ENCODE data around the gene NTMT2. TPM values are rescaled to one million over a fixed set of nuclear protein-coding genes. Genes with fewer than 3 reads are reported as not detected.
A peak's percentile ranks its signal among the peaks of the same experiment; 100 is the strongest.

The NTMT2 gene
- total RNA-seq, 1 donor from 2014 or later = not detected

GRCh38 chr1:170175484-170175883, 29.7 kb downstream of the NTMT2 start:
- Histone ChIP-seq H3K36me3 (ENCODE audit: control insufficient read depth, insufficient read depth, low read length) (no peaks in the 10 kb centered on the region), H3K4me3 (ENCODE audit: low read depth, low read length) (no peak overlapping the region), H3K27me3 (ENCODE audit: control insufficient read depth, insufficient read depth, low read length) (no peaks in the 10 kb centered on the region)
- FAIRE-seq = no peak
- TF ChIP-seq CTCF (IDR thresholded peaks at IDR 0.05; ENCODE audit: insufficient read depth, low read length, severe bottlenecking) = no peak
- DNase-seq (ENCODE audit: low read depth) = no peak

- no peak overlapping the region for H3K4me3 ChIP-seq (ENCODE audit: low read depth, low read length)
- no peaks in the 10 kb centered on the region for H3K36me3 ChIP-seq (ENCODE audit: control insufficient read depth, insufficient read depth, low read length)
- FAIRE-seq = no peak
- H3K27me3 ChIP-seq (ENCODE audit: control insufficient read depth, insufficient read depth, low read length) = no peaks in the 10 kb centered on the region
- no peak for TF ChIP-seq CTCF (IDR thresholded peaks at IDR 0.05; ENCODE audit: insufficient read depth, low read length, severe bottlenecking)
- DNase-seq (ENCODE audit: low read depth) = no peak
Measured at GRCh38 chr1:170176772-170177171, 31.0 kb downstream of the NTMT2 start.

- Histone ChIP-seq H3K36me3 (ENCODE audit: control insufficient read depth, insufficient read depth, low read length) (no peaks in the 10 kb centered on the region), H3K4me3 (ENCODE audit: low read depth, low read length) (no peak overlapping the region), H3K27me3 (ENCODE audit: control insufficient read depth, insufficient read depth, low read length) (no peaks in the 10 kb centered on the region)
- FAIRE-seq = peak; percentile 23
- TF ChIP-seq CTCF (IDR thresholded peaks at IDR 0.05; ENCODE audit: insufficient read depth, low read length, severe bottlenecking) = no peak
- DNase-seq (ENCODE audit: low read depth) = no peak
Measured at GRCh38 chr1:170182442-170182841, 36.7 kb downstream of the NTMT2 start.

GRCh38 chr1:170192546-170192945, 46.8 kb downstream of the NTMT2 start:
- Histone ChIP-seq H3K4me3 (ENCODE audit: low read depth, low read length) (no peak overlapping the region), H3K27me3 (ENCODE audit: control insufficient read depth, insufficient read depth, low read length) (no peaks in the 10 kb centered on the region), H3K36me3 (ENCODE audit: control insufficient read depth, insufficient read depth, low read length) (no peaks in the 10 kb centered on the region)
- DNase-seq (ENCODE audit: low read depth) (no peak), FAIRE-seq (no peak)
- no peak for TF ChIP-seq CTCF (IDR thresholded peaks at IDR 0.05; ENCODE audit: insufficient read depth, low read length, severe bottlenecking)

DNA sequence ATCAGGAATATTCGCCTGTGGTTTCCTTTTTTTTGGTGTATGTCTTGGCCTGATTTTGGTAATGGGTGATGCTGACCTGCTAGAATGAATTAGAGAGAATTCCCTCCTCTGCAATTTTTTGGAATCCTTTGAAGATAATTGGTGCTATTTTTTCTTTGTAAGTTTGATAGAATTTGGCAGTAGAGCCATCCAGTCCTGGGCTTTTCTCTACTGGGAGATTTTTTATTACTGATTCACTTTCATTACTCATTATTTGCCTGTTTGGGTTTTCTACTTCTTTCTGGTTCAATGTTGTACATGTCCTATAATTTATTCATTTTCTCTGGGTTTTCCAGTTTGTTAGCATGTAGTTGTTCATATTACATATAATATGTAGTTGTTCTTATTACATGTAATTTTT, 48.7 kb downstream of the NTMT2 start:
- TF ChIP-seq CTCF (IDR thresholded peaks at IDR 0.05; ENCODE audit: insufficient read depth, low read length, severe bottlenecking) = no peak
- H3K36me3 ChIP-seq (ENCODE audit: control insufficient read depth, insufficient read depth, low read length) = no peaks in the 10 kb centered on the region
- no peak for FAIRE-seq

DNA sequence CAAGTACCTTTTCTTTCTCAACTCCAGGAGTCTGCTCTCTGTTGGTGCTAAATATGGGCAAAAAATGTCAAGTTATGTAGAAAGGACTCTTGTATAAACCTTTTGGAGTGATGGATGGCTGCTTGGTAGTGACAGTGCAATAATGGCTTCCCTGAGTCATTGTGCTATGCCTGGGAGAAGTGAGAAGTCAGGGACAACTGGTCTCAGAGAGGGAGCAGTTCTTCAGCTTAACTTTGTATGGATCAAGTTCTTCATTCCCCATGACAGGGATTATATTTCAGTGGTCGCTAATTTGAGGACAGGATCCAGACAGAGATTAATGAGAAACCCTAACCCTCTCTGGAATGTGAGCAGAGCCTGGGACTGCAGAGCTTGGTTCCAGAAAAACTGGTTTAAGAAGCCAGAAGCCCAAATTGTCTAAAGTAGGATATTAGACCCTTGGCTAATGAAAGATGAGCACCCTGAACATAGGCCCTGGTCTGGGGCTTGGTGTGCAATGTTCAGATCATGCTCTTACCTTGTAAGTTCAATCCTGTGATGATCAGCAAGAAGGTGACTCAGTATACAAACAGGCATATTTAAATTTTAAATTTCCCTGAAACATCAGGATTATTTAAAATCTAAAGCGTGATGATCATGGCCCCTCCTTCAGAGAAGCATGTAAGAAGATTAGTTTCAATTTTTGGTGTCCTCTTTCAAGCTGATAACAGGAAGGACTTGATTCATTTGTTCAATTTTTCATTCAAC, 50.9 kb downstream of the NTMT2 start:
- H3K27me3 ChIP-seq (ENCODE audit: control insufficient read depth, insufficient read depth, low read length) = no peaks in the 10 kb centered on the region
- no peak for DNase-seq (ENCODE audit: low read depth)
- H3K4me3 ChIP-seq (ENCODE audit: low read depth, low read length) = no peak overlapping the region
- TF ChIP-seq CTCF (IDR thresholded peaks at IDR 0.05; ENCODE audit: insufficient read depth, low read length, severe bottlenecking) = no peak
- no peak for FAIRE-seq
- H3K36me3 ChIP-seq (ENCODE audit: control insufficient read depth, insufficient read depth, low read length) = no peaks in the 10 kb centered on the region

More for the DNA sequence above, 48.7 kb downstream of the NTMT2 start:
- Histone ChIP-seq H3K4me3 (ENCODE audit: low read depth, low read length) (no peak overlapping the region), H3K27me3 (ENCODE audit: control insufficient read depth, insufficient read depth, low read length) (no peaks in the 10 kb centered on the region)
- DNase-seq (ENCODE audit: low read depth) = no peak
